PC-3 (cell line): ENCODE data around the gene STK4.

Experiments
- CTCF ChIP-seq: fragments of 300-600 bp; sonication (generic); conservative IDR thresholded peaks from 2 replicates; pipeline ENCODE4 v1.5.1; 2017; ENCODE audit warnings: antibody characterized with exemption, low read depth, mild to moderate bottlenecking, low read length
- EZH2 ChIP-seq: fragments of 300-600 bp; sonication (generic); IDR thresholded peaks from one replicate; pipeline ENCODE4 v1.6.1; 2017; ENCODE audit warnings: antibody characterized with exemption, mild to moderate bottlenecking, low read length; ENCODE audit not compliant: unreplicated experiment

GRCh38 chr20:44918761-44919160, 47.6 kb upstream of the STK4 start:
- no peak for TF ChIP-seq CTCF
- no peak for TF ChIP-seq EZH2
